K562 (cell line): ENCODE data around the gene TBX10. TPM values are rescaled to one million over a fixed set of nuclear protein-coding genes. Genes with fewer than 3 reads are reported as not detected.

Source experiments
- BRD4 ChIP-seq: fragments of 200-600 bp; sonication (generic); IDR thresholded peaks from 2 replicates; pipeline ENCODE4 v1.6.1; 2017; ENCODE audit warnings: inconsistent platforms
- CBFA2T3 ChIP-seq: fragments of 450-650 bp; IDR thresholded peaks from 2 replicates; pipeline ENCODE4 v1.6.1; 2017
- CC2D1A ChIP-seq: fragments of 450-650 bp; IDR thresholded peaks from 2 replicates; pipeline ENCODE4 v1.6.1; 2017; ENCODE audit warnings: mild to moderate bottlenecking
- CTCF ChIP-seq, 3 experiments: IDR thresholded peaks in 2 of 3; conservative IDR thresholded peaks in 1 of 3; 2 replicates each; pipeline ENCODE4 v1.5.1; 2011 to 2012; ENCODE audit warnings: low read length in 3 of 3, mild to moderate bottlenecking in 3 of 3, control low read depth in 2 of 3, improper control_type of control experiment in 1 of 3, inconsistent platforms in 1 of 3, low read depth in 1 of 3, mixed read lengths in 1 of 3, moderate library complexity in 1 of 3; ENCODE audit not compliant: insufficient read depth in 2 of 3
- DLX4 ChIP-seq: fragments of 250-450 bp; sonication (Bioruptor Pico); IDR thresholded peaks from 2 replicates; pipeline ENCODE4 v1.6.1; 2021; ENCODE audit warnings: mild to moderate bottlenecking
- ETV5 ChIP-seq: sonication (generic); formaldehyde crosslinking; IDR thresholded peaks from 2 replicates; pipeline ENCODE4 v1.4.0; 2020; ENCODE audit warnings: low read depth, mild to moderate bottlenecking, missing genetic modification reagents
- KHSRP ChIP-seq: fragments of 450-650 bp; IDR thresholded peaks from 2 replicates; pipeline ENCODE4 v1.6.1; 2017
- NEUROD1 ChIP-seq: fragments of 150-350 bp; IDR thresholded peaks from 2 replicates; pipeline ENCODE4 v1.6.1; 2014; ENCODE audit warnings: borderline replicate concordance, low read length, low read depth; ENCODE audit not compliant: partially characterized antibody
- REST ChIP-seq, 2 experiments: fragments of 450-650 bp; formaldehyde crosslinking in 1 of 2; IDR thresholded peaks; 2 replicates each; pipeline versions ENCODE4 v1.4.0 to v1.6.1; 2014 to 2020; ENCODE audit warnings: mild to moderate bottlenecking in 2 of 2, borderline replicate concordance in 1 of 2, low read depth in 1 of 2
- SAFB2 ChIP-seq: fragments of 200-400 bp; formaldehyde crosslinking; IDR thresholded peaks from 2 replicates; pipeline ENCODE4 v1.6.1; 2018; ENCODE audit warnings: borderline replicate concordance, low read length, low read depth, moderate library complexity; ENCODE audit not compliant: severe bottlenecking
- SMAD1 ChIP-seq: fragments of 150-350 bp; IDR thresholded peaks from 2 replicates; pipeline ENCODE4 v1.6.1; 2014; ENCODE audit warnings: low read length, low read depth; ENCODE audit not compliant: partially characterized antibody
- TAF15 ChIP-seq: fragments of 200-400 bp; formaldehyde crosslinking; IDR thresholded peaks from 2 replicates; pipeline ENCODE4 v1.6.1; 2017; ENCODE audit warnings: mild to moderate bottlenecking, low read depth, low read length, moderate library complexity
- TAF9B ChIP-seq: fragments of 450-650 bp; IDR thresholded peaks from 2 replicates; pipeline ENCODE4 v1.6.1; 2018; ENCODE audit warnings: mild to moderate bottlenecking; ENCODE audit not compliant: partially characterized antibody
- TCF7 ChIP-seq: sonication (generic); IDR thresholded peaks from 2 replicates; pipeline ENCODE4 v1.6.1; 2016; ENCODE audit warnings: antibody characterized with exemption, borderline replicate concordance
- WHSC1 ChIP-seq: IDR thresholded peaks from one replicate; pipeline ENCODE4 v1.6.1; 2012; ENCODE audit warnings: low read length, control low read depth, inconsistent platforms
- ZNF274 ChIP-seq: IDR thresholded peaks from 2 replicates; pipeline ENCODE4 v1.6.1; 2011; ENCODE audit warnings: low read depth, mild to moderate bottlenecking, low read length, moderate library complexity, borderline replicate concordance
- ZNF511 ChIP-seq: sonication (generic); formaldehyde crosslinking; IDR thresholded peaks from 2 replicates; pipeline ENCODE4 v1.8.0; 2022; ENCODE audit warnings: mild to moderate bottlenecking, missing genetic modification reagents
- polyA plus RNA-seq, 8 experiments: library from polyadenylated mRNA; depleted of rRNA in 4 of 8; stranded (reverse) in 5 of 8; unstranded in 3 of 8; fragments of >200 nt; fragmentation: Nextera tagmentation in 2 of 8; fragmentation: Illumina TruSeq in 1 of 8; extraction: Ambion mirVana in 2 of 8; extraction: Trizol in 1 of 8; gene quantifications; 2 replicates each; pipeline versions ENCODE4 v1.2.1 to v1.2.3, GENCODE V29; 2011 to 2014; ENCODE audit warnings: inconsistent platforms in 1 of 8, missing spikeins in 1 of 8
- total RNA-seq, 7 experiments: library from RNA; depleted of rRNA in 6 of 7; stranded (reverse); fragments of >200 nt in 6 of 7; fragmentation: Illumina TruSeq in 2 of 7; extraction: Trizol in 2 of 7; gene quantifications; 2 replicates each; pipeline versions ENCODE4 v1.2.1 to v1.2.3, GENCODE V29; 2011 to 2021; ENCODE audit warnings: low replicate concordance in 1 of 7

TBX10 gene
- total and polyA plus RNA-seq, 9 of the 15 experiments (the other 6 are each of a cell fraction or from before 2014, with no cell fraction given), result not detected

- TF ChIP-seq DLX4 (no peak), TAF9B (no peak), CC2D1A (no peak), NEUROD1 (peak; percentile 53), ETV5 (CRISPR knock-in tag) (peak; percentile 72), WHSC1 (no peak), BRD4 (no peak), TAF15 (no peak), KHSRP (no peak), TCF7 (no peak), CTCF (IDR thresholded peaks at IDR 0.05 in 2 of 3, conservative IDR thresholded peaks at IDR 0.05 in 1 of 3; ENCODE audit: insufficient read depth in 2 of 3, low read depth in 1 of 3, low read length in 3 of 3) (no peak), ZNF274 (no peak), SMAD1 (no peak), REST (IDR thresholded peaks at IDR 0.05; ENCODE audit: borderline replicate concordance) (no peak; the same call in 1 of the 2 replicates), REST (CRISPR knock-in tag; IDR thresholded peaks at IDR 0.05; ENCODE audit: low read depth) (no peak), SAFB2 (no peak), ZNF511 (CRISPR knock-in tag) (no peak), CBFA2T3 (peak; percentile 94)
Measured at GRCh38 chr11:67600324-67601029, 39.1 kb downstream of the TBX10 start (continued).
